ENCODE data around the gene GBA3. TPM values are rescaled to one million over a fixed set of nuclear protein-coding genes. Genes with fewer than 3 reads are reported as not detected.
A peak's percentile ranks its signal among the peaks of the same experiment; 100 is the strongest.

GBA3 gene
- total RNA-seq, 4 donors from 2014 or later = 0.33 to 0.89 (median 0.77) TPM

GRCh38 chr4:22745234-22745633 lies 52.5 kb downstream of the GBA3 start:
- Histone ChIP-seq H3K4me1 (peaks cover 16 to 21% of the 10 kb centered on the region in 2 donors), H3K27ac (peak overlapping the region in 1 of 3 donors; percentile 4), H3K9me3 (no peaks in the 10 kb centered on the region), H3K27me3 (no peaks in the 10 kb centered on the region), H3K4me3 (replicated peaks in 1 of 3) (no peak overlapping the region), H3K36me3 (no peaks in the 10 kb centered on the region)
- WGBS, 2 donors = 58 to 69% methylated on average over 1 of the region's 1 CpG
- TF ChIP-seq POLR2A (IDR thresholded peaks at IDR 0.05) = no peak
- TF ChIP-seq CTCF (IDR thresholded peaks at IDR 0.05) = no peak
- intact Hi-C loops (cut with DNase I) = no loop called here
- DNase-seq = no peak

- 72 to 73% methylated on average over 2 of the region's 2 CpGs for WGBS, 2 donors
- Histone ChIP-seq H3K27me3 (no peaks in the 10 kb centered on the region), H3K4me3 (replicated peaks in 1 of 3) (no peak overlapping the region), H3K36me3 (no peaks in the 10 kb centered on the region), H3K27ac (no peak overlapping the region), H3K9me3 (no peaks in the 10 kb centered on the region), H3K4me1 (no peaks in the 10 kb centered on the region)
- intact Hi-C loops (cut with DNase I) = no loop called here
- no peak for TF ChIP-seq POLR2A (IDR thresholded peaks at IDR 0.05)
- no peak for TF ChIP-seq CTCF (IDR thresholded peaks at IDR 0.05)
- DNase-seq = no peak
These were observed 61.4 kb downstream of the GBA3 start for GRCh38 chr4:22754116-22754515.

DNA sequence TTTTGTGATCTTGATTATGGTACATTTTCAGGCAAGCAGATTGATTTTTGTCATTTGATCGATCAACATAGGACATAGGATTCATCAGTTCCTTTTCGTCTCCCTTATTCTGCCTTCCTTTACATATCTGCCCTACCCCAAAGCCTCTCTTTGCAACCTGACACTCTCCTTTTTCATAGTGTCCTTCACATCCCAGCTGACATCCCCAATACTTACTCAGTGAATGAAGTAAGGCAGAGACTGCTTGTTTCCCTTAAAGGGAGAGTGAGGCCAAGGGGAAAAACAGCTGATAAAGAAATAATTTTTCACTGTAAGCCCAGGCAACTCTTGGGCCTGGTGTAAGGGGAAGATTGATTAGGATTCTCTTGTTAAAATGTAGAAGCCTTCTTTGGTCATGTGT lies 69.8 kb downstream of the GBA3 start:
- Histone ChIP-seq H3K27ac (no peak overlapping the region), H3K27me3 (no peaks in the 10 kb centered on the region), H3K4me1 (peaks cover 0 to 7% of the 10 kb centered on the region in 2 donors), H3K36me3 (no peaks in the 10 kb centered on the region), H3K4me3 (replicated peaks in 1 of 3) (no peak overlapping the region), H3K9me3 (no peaks in the 10 kb centered on the region)
- 79 to 90% methylated on average over 2 of the region's 2 CpGs for WGBS, 2 donors
- intact Hi-C loops (cut with DNase I) = no loop called here
- DNase-seq = no peak
- TF ChIP-seq POLR2A (IDR thresholded peaks at IDR 0.05) (no peak), CTCF (IDR thresholded peaks at IDR 0.05) (no peak)

DNA sequence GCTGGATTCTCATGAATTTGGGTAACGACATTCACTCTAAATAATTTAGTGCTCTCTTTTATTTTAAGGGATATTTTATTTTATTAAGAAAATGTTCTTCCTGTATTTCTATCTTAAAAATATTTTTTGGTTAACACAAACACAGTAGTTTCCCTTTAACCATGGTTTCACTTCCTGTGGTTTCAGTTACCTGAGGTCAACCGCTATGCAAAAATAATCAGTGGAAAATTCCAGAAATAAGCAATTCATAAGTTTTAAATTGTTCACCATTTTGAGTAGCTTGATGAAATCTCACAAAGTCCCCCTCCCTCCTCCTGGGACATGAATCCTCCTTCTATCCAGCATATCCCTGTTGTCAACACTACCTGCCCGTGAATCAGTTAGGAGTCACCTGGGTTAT lies 71.4 kb downstream of the GBA3 start:
- Histone ChIP-seq H3K4me1 (peaks cover 0 to 7% of the 10 kb centered on the region in 2 donors), H3K27me3 (no peaks in the 10 kb centered on the region), H3K27ac (no peak overlapping the region), H3K4me3 (replicated peaks in 1 of 3) (no peak overlapping the region), H3K36me3 (no peaks in the 10 kb centered on the region), H3K9me3 (no peaks in the 10 kb centered on the region)
- intact Hi-C loops (cut with DNase I) = no loop called here
- 92 to 96% methylated on average over 3 of the region's 3 CpGs for WGBS, 2 donors
- TF ChIP-seq POLR2A (IDR thresholded peaks at IDR 0.05) (no peak), CTCF (IDR thresholded peaks at IDR 0.05) (no peak)
- DNase-seq = no peak

DNA sequence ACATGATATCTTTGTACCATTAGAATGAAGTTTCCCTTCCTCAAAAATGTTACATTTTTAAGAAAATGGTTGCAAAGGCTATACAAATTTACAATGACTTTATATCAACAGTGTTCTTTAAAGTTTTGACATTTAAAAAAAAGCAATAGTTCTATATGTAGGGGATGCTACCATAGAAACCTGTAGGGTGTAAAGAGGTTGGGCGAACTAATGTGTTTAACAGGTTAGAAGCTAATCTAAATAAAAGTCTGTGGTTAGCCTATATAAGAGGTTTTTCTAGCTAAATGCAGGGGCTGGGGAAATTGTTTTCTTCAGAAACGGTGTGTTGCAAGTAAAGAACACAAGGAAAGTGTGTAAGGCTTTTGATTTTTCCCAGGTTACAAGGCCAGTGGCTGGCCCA lies 73.3 kb downstream of the GBA3 start:
- no peak for DNase-seq
- no peaks in the 10 kb centered on the region for H3K36me3 ChIP-seq
- H3K27me3 ChIP-seq = no peaks in the 10 kb centered on the region
- intact Hi-C loops (cut with DNase I) = no loop called here
- 79 to 82% methylated on average over 2 of the region's 2 CpGs for WGBS, 2 donors
- no peaks in the 10 kb centered on the region for H3K4me1 ChIP-seq
- TF ChIP-seq CTCF (IDR thresholded peaks at IDR 0.05) = no peak
- TF ChIP-seq POLR2A (IDR thresholded peaks at IDR 0.05) = no peak
- no peak overlapping the region for H3K27ac ChIP-seq
- no peaks in the 10 kb centered on the region for H3K9me3 ChIP-seq
- no peak overlapping the region for H3K4me3 ChIP-seq (replicated peaks in 1 of 3)

Data from thyroid gland (tissue), 4 donors.